Aorta (tissue), 5 donors: ENCODE data around the gene MAP7D2. TPM values are rescaled to one million over a fixed set of nuclear protein-coding genes. Genes with fewer than 3 reads are reported as not detected.

Source experiments
- ATAC-seq: fragments of 200-7000 bp; cut with Tn5 transposase; one replicate; pipeline ENCODE4 v1.9.1; 2022; ENCODE audit warnings: moderate library complexity; ENCODE audit not compliant: low FRiP score
- DNase-seq, 2 donors: peaks; one replicate each; pipeline ENCODE4 v3.0.0-alpha.2; 2020
- H3K27ac ChIP-seq, 2 donors: one replicate each; pipeline ENCODE4 v1.5.1; 2013; ENCODE audit warnings: low read length in 2 of 2, mild to moderate bottlenecking in 2 of 2, moderate library complexity in 2 of 2, control low read depth in 1 of 2, inconsistent platforms in 1 of 2, low read depth in 1 of 2
- H3K27me3 ChIP-seq, 2 donors: one replicate each; pipeline ENCODE4 v1.6.1; 2013; ENCODE audit warnings: control low read depth in 1 of 2, low read length in 1 of 2, mild to moderate bottlenecking in 1 of 2, moderate library complexity in 1 of 2; ENCODE audit not compliant: insufficient read depth in 2 of 2, control insufficient read depth in 1 of 2
- H3K36me3 ChIP-seq, 2 donors: one replicate each; pipeline ENCODE4 v1.6.1; 2013; ENCODE audit warnings: control low read depth in 1 of 2, low read length in 1 of 2, mild to moderate bottlenecking in 1 of 2; ENCODE audit not compliant: insufficient read depth in 2 of 2, control insufficient read depth in 1 of 2
- H3K4me1 ChIP-seq, 2 donors: one replicate each; pipeline ENCODE4 v1.6.1; 2013; ENCODE audit warnings: low read length in 2 of 2, control low read depth in 1 of 2, mild to moderate bottlenecking in 1 of 2, moderate library complexity in 1 of 2; ENCODE audit not compliant: insufficient read depth in 2 of 2, control insufficient read depth in 1 of 2
- H3K4me3 ChIP-seq, 2 donors: one replicate each; pipeline ENCODE4 v1.5.1; 2013; ENCODE audit warnings: low read length in 2 of 2, control low read depth in 1 of 2, mild to moderate bottlenecking in 1 of 2
- H3K9me3 ChIP-seq: one replicate; pipeline ENCODE4 v1.6.1; 2013; ENCODE audit warnings: mild to moderate bottlenecking, low read length; ENCODE audit not compliant: control insufficient read depth
- WGBS, 2 donors: extraction: QIAGEN DNeasy Blood & Tissue Kit; methylation state at CpG; one replicate each; pipeline ENCODE4 v1.1.7; 2013; 5-methylcytosine and 5-hydroxymethylcytosine counted together
- intact Hi-C, 2 donors: fragments of 100-400 bp; cut with DNase I; formaldehyde crosslinking; loops; one replicate each; pipeline versions ENCODE4 v1.14.2 to v1.15.0; 2022
- polyA plus RNA-seq, 2 donors: library from polyadenylated mRNA; stranded (reverse); fragments of 200-250 nt; gene quantifications; one replicate each; pipeline ENCODE4 v1.2.3, GENCODE V29; 2013
- total RNA-seq, 2 donors: library from RNA; stranded (reverse); fragmentation: NEBNext Ultra II Directional; extraction: Animal tissue kit (Norgen Biotek cat#: 25700); gene quantifications; one replicate each; pipeline ENCODE4 v1.2.1, GENCODE V29; 2021
- donor health status: healthy with polysubstance abuse.
- donor health status: Bipolar disorder and iron deficiency.
- donor health status: DM: no; HTN: no; CAD: no.
- donor health status: DM: no; HTN: no; CAD: no.
- donor health status: DM: yes; HTN: yes; CAD: no.

Gene MAP7D2
- total and polyA plus RNA-seq, 4 donors, result 0.23 to 0.38 (median 0.33) TPM

GRCh38 chrX:20141281-20142220 lies 24.8 kb upstream of the MAP7D2 start, which contains the start of gene EIF1AX:
EIF1AX (minus strand) TSS chrX:20141838; CDS start chrX:20141640, 198 bp downstream.
- intact Hi-C loops, result no loop called here
- DNase-seq (peak; percentile 99 to 100), ATAC-seq (peak; percentile 99)
- no peaks in the 10 kb centered on the region for H3K4me1 ChIP-seq
- 1 to 4% methylated on average over 78 to 82 of the region's 82 CpGs for WGBS, 2 donors
- peak within 1 kb of the TSS; percentile 54 to 93 for H3K27ac ChIP-seq
- H3K9me3 ChIP-seq, result no peaks in the 10 kb centered on the region
- no peaks in the 10 kb centered on the region for H3K27me3 ChIP-seq
- H3K4me3 ChIP-seq, result peak within 1 kb of the TSS; percentile 69 to 74
- H3K36me3 ChIP-seq, result peaks cover 0 to 4% of the 10 kb centered on the region in 2 donors

- Histone ChIP-seq H3K9me3 (no peaks in the 10 kb centered on the region), H3K36me3 (peaks cover 0 to 4% of the 10 kb centered on the region in 2 donors), H3K4me3 (peak overlapping the region; percentile 41 to 69), H3K27ac (peak overlapping the region in 1 of 2 donors; percentile 31), H3K4me1 (no peaks in the 10 kb centered on the region), H3K27me3 (no peaks in the 10 kb centered on the region)
- intact Hi-C loops, result no loop called here
- no peak for DNase-seq
- no peak for ATAC-seq
- 1 to 32% methylated on average over 3 of the region's 3 CpGs for WGBS, 2 donors
Measured at GRCh38 chrX:20140420-20140819, 23.7 kb upstream of the MAP7D2 start.

- intact Hi-C loops, result loop anchor here in 1 of 2 donors (10.0 kb wide), 1 partner anchor 235 kb away; no protein-coding TSS in a partner anchor
- Histone ChIP-seq H3K27ac (no peak overlapping the region), H3K4me3 (peak overlapping the region in 1 of 2 donors; percentile 69), H3K4me1 (no peaks in the 10 kb centered on the region), H3K36me3 (peaks cover 0 to 4% of the 10 kb centered on the region in 2 donors), H3K9me3 (no peaks in the 10 kb centered on the region), H3K27me3 (no peaks in the 10 kb centered on the region)
- 44 to 76% methylated on average over 2 of the region's 2 CpGs for WGBS, 2 donors
- DNase-seq (no peak), ATAC-seq (no peak)
Measured at GRCh38 chrX:20139966-20140365, 23.3 kb upstream of the MAP7D2 start.

- H3K4me1 ChIP-seq, result no peaks in the 10 kb centered on the region
- intact Hi-C loops, result loop anchor here in 1 of 2 donors (10.0 kb wide), 1 partner anchor 231 kb away; no protein-coding TSS in a partner anchor
- WGBS, 2 donors, result 81 to 89% methylated on average over 5 of the region's 5 CpGs
- H3K9me3 ChIP-seq, result no peaks in the 10 kb centered on the region
- H3K27me3 ChIP-seq, result no peaks in the 10 kb centered on the region
- ATAC-seq, result no peak
- DNase-seq, result no peak
- H3K27ac ChIP-seq, result no peak overlapping the region
- no peak overlapping the region for H3K4me3 ChIP-seq
- peaks cover 0 to 4% of the 10 kb centered on the region in 2 donors for H3K36me3 ChIP-seq
Measured at GRCh38 chrX:20135944-20136343, 19.2 kb upstream of the MAP7D2 start.

- H3K27ac ChIP-seq, result no peak overlapping the region
- ATAC-seq (no peak), DNase-seq (no peak)
- WGBS, 2 donors, result 86 to 92% methylated on average over 1 of the region's 1 CpG
- H3K4me3 ChIP-seq, result no peak overlapping the region
- intact Hi-C loops, result loop anchor here in 1 of 2 donors (10.0 kb wide), 1 partner anchor 228 kb away; no protein-coding TSS in a partner anchor
- H3K9me3 ChIP-seq, result no peaks in the 10 kb centered on the region
- H3K27me3 ChIP-seq, result no peaks in the 10 kb centered on the region
- H3K4me1 ChIP-seq, result no peaks in the 10 kb centered on the region
- H3K36me3 ChIP-seq, result peaks cover 0 to 4% of the 10 kb centered on the region in 2 donors
Measured at GRCh38 chrX:20132666-20133065, 16.0 kb upstream of the MAP7D2 start.

GRCh38 chrX:20130357-20130756 lies 13.7 kb upstream of the MAP7D2 start:
- H3K4me1 ChIP-seq, result no peaks in the 10 kb centered on the region
- DNase-seq (no peak), ATAC-seq (no peak)
- intact Hi-C loops, result loop anchor here in 1 of 2 donors (10.0 kb wide), 1 partner anchor 226 kb away; no protein-coding TSS in a partner anchor
- H3K36me3 ChIP-seq, result no peaks in the 10 kb centered on the region
- no peaks in the 10 kb centered on the region for H3K9me3 ChIP-seq
- 93 to 96% methylated on average over 1 of the region's 1 CpG for WGBS, 2 donors
- H3K4me3 ChIP-seq, result no peak overlapping the region
- H3K27me3 ChIP-seq, result no peaks in the 10 kb centered on the region
- no peak overlapping the region for H3K27ac ChIP-seq

GRCh38 chrX:20129547-20129946 lies 12.8 kb upstream of the MAP7D2 start:
- DNase-seq, result no peak
- Histone ChIP-seq H3K27me3 (no peaks in the 10 kb centered on the region), H3K4me3 (no peak overlapping the region), H3K27ac (no peak overlapping the region), H3K4me1 (no peaks in the 10 kb centered on the region), H3K9me3 (no peaks in the 10 kb centered on the region), H3K36me3 (no peaks in the 10 kb centered on the region)
- 57 to 63% methylated on average over 1 of the region's 1 CpG for WGBS, 2 donors
- intact Hi-C loops, result no loop called here
- no peak for ATAC-seq

GRCh38 chrX:20128670-20129069 lies 12.0 kb upstream of the MAP7D2 start:
- ATAC-seq, result no peak
- Histone ChIP-seq H3K4me3 (no peak overlapping the region), H3K27me3 (no peaks in the 10 kb centered on the region), H3K36me3 (no peaks in the 10 kb centered on the region), H3K9me3 (no peaks in the 10 kb centered on the region), H3K4me1 (no peaks in the 10 kb centered on the region), H3K27ac (no peak overlapping the region)
- 49 to 64% methylated on average over 4 of the region's 4 CpGs for WGBS, 2 donors
- intact Hi-C loops, result no loop called here
- no peak for DNase-seq
